Body of pancreas (tissue), 4 donors: ENCODE measurements around the gene ICE2. TPM values are rescaled to one million over a fixed set of nuclear protein-coding genes. Genes with fewer than 3 reads are reported as not detected.

Source experiments
- ATAC-seq: fragments of 150-250 bp; one replicate; pipeline ENCODE4 v1.9.1; 2016
- DNase-seq, 4 donors: peaks; one replicate each; pipeline ENCODE4 v3.0.0-alpha.2; 2019
- H3K27ac ChIP-seq, 4 donors: fragments of 200-600 bp; sonication (generic); 1 replicate in 3 of 4; 2 replicates in 1 of 4; pipeline versions ENCODE4 v1.5.1 to v1.6.1; 2016 to 2019; ENCODE audit warnings: mild to moderate bottlenecking in 1 of 4, mixed read lengths in 1 of 4, moderate library complexity in 1 of 4
- H3K27me3 ChIP-seq, 2 donors: fragments of 200-600 bp; sonication (generic); one replicate each; pipeline ENCODE4 v1.6.0; 2016; ENCODE audit warnings: mild to moderate bottlenecking in 1 of 2
- H3K36me3 ChIP-seq, 2 donors: fragments of 200-600 bp; sonication (generic); replicated peaks in 1 of 2; 2 replicates each; pipeline ENCODE4 v1.5.1; 2016; ENCODE audit warnings: low read depth in 2 of 2; ENCODE audit not compliant: insufficient read depth in 1 of 2
- H3K4me1 ChIP-seq: fragments of 200-600 bp; sonication (generic); one replicate; pipeline ENCODE4 v1.6.0; 2016
- H3K4me3 ChIP-seq, 2 donors: fragments of 200-600 bp; sonication (generic); 1 replicate in 1 of 2; 2 replicates in 1 of 2; pipeline ENCODE4 v1.5.1; 2016 to 2019
- H3K9me3 ChIP-seq, 3 donors: fragments of 200-600 bp; sonication (generic); 1 replicate in 2 of 3; 2 replicates in 1 of 3; pipeline ENCODE4 v1.5.1; 2016
- CTCF ChIP-seq, 7 experiments: fragments of 450-650 bp in 4 of 7; fragments of 200-600 bp in 3 of 7; sonication (generic) in 3 of 7; IDR thresholded peaks; one replicate each; pipeline ENCODE4 v1.5.1; 2016 to 2019; ENCODE audit warnings: antibody characterized with exemption in 7 of 7
- POLR2A ChIP-seq, 3 donors: fragments of 450-650 bp; IDR thresholded peaks; one replicate each; pipeline ENCODE4 v1.6.1; 2016; ENCODE audit warnings: antibody characterized with exemption in 3 of 3, mild to moderate bottlenecking in 2 of 3
- WGBS, 2 donors: methylation state at CpG; one replicate each; pipeline ENCODE4 v1.1.5; 2017; 5-methylcytosine and 5-hydroxymethylcytosine counted together
- intact Hi-C: fragments of 100-400 bp; cut with DNase I; formaldehyde crosslinking; loops from one replicate; pipeline ENCODE4 v1.15.1; 2023
- total RNA-seq, 2 donors: library from RNA; depleted of rRNA; stranded (reverse); fragments of >200 nt; gene quantifications; one replicate each; pipeline ENCODE4 v1.1.0, GENCODE V29; 2016

The ICE2 gene
- total RNA-seq, 2 donors from 2014 or later = 20.1 to 24.4 TPM

DNA sequence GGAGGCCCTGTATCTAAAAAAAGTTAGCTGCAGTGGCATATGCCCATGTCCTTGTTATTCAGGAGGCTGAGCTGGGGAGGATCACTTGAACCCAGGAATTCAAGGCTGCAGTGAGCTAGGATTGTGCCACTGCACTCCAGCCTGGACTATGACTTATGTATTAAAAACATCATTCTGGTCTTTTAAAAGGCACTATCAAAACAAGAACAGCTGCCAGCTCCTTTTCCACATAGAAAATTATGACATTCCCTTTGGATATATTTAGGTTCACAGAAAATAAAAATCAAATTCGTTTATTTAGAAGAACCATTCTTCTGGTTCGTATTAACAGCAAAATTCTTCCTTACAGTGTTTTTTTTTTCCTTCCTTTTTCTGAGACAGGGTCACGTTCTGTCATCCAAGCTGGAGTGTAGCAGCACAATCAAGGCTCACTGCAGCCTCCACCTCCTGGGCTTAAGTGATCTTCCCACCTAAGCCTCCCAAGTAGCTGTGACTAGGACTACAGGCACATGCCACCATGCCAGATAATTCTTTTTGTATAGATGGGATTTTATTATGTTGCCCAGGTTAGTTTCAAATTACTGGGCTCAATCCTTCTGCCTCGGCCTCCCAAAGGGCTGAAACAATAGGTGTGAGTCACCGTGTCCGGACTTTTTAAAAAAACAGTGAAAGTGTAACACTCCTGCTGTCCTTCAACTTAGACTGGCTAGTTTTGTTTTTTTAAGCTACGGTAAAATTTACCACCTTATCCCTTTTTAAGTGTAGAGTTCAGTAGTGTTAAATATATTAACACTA lies 13.9 kb downstream of the ICE2 start:
- no peak for DNase-seq
- H3K27ac ChIP-seq = no peak overlapping the region
- intact Hi-C loops = no loop called here
- H3K27me3 ChIP-seq = no peaks in the 10 kb centered on the region
- peaks cover 5% of the 10 kb centered on the region for H3K4me1 ChIP-seq
- H3K36me3 ChIP-seq = peaks cover 0 to 8% of the 10 kb centered on the region in 2 donors
- WGBS, 2 donors = 86 to 88% methylated on average over 7 of the region's 7 CpGs
- no peak for ATAC-seq
- H3K9me3 ChIP-seq = no peaks in the 10 kb centered on the region
- no peak overlapping the region for H3K4me3 ChIP-seq
- TF ChIP-seq POLR2A (IDR thresholded peaks at IDR 0.05) = no peak
- TF ChIP-seq CTCF (IDR thresholded peaks at IDR 0.05) = no peak

DNA sequence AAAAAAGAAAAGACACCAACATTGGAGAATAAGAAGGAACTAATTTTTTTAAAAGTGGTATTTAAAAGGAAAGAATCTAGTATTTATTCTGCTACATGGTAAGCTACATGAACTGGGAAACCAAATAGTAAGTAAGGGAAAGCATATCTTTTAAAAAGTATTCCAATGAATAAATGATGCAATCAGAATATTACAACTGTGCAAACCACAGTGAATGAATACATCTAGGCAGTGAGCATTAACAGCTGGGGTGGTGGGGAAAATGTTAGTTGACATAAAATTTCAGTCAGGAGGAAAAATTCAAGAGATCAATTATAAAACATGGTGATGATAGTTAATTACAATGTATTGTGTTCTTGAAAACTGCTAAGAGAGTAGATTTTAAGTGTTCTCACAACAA lies 16.9 kb downstream of the ICE2 start:
- intact Hi-C loops = no loop called here
- TF ChIP-seq POLR2A (IDR thresholded peaks at IDR 0.05) (no peak), CTCF (IDR thresholded peaks at IDR 0.05) (no peak)
- ATAC-seq (no peak), DNase-seq (no peak)
- Histone ChIP-seq H3K4me1 (no peaks in the 10 kb centered on the region), H3K27me3 (no peaks in the 10 kb centered on the region), H3K36me3 (peaks cover 0 to 2% of the 10 kb centered on the region in 2 donors), H3K9me3 (no peaks in the 10 kb centered on the region), H3K27ac (no peak overlapping the region), H3K4me3 (no peak overlapping the region)

- Histone ChIP-seq H3K27ac (no peak overlapping the region), H3K27me3 (no peaks in the 10 kb centered on the region), H3K4me1 (no peaks in the 10 kb centered on the region), H3K36me3 (peaks cover 0 to 2% of the 10 kb centered on the region in 2 donors), H3K4me3 (no peak overlapping the region), H3K9me3 (no peaks in the 10 kb centered on the region)
- WGBS, 2 donors = 97 to 98% methylated on average over 4 of the region's 4 CpGs
- ATAC-seq (no peak), DNase-seq (no peak)
- TF ChIP-seq CTCF (IDR thresholded peaks at IDR 0.05) (no peak), POLR2A (IDR thresholded peaks at IDR 0.05) (no peak)
- intact Hi-C loops = no loop called here
Measured at GRCh38 chr15:60460931-60461330, 18.0 kb downstream of the ICE2 start.

- DNase-seq (no peak), ATAC-seq (no peak)
- TF ChIP-seq POLR2A (IDR thresholded peaks at IDR 0.05) (no peak), CTCF (IDR thresholded peaks at IDR 0.05) (no peak)
- WGBS, 2 donors = 77 to 85% methylated on average over 6 of the region's 6 CpGs
- intact Hi-C loops = no loop called here
- Histone ChIP-seq H3K27me3 (no peaks in the 10 kb centered on the region), H3K4me3 (no peak overlapping the region), H3K4me1 (no peaks in the 10 kb centered on the region), H3K36me3 (peaks cover 0 to 2% of the 10 kb centered on the region in 2 donors), H3K27ac (no peak overlapping the region), H3K9me3 (no peaks in the 10 kb centered on the region)
Measured at GRCh38 chr15:60458721-60459120, 20.2 kb downstream of the ICE2 start.

DNA sequence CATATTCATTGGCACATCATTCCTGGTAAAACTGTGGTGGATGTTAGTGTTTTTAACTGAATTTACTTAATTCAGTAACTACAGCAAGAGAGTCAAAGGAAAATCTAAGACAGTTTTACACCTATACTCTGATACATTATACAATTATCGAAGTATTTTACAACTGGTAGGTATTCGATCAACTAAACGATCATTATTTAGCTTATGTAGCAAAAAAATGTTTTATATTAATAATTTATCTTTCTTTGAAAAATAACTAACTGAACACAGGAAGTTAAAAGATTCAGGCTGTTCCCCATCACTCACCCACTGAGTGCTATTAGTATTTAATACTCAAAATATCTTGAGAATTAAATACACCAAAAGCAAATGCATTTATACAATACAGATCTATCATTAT lies 21.0 kb downstream of the ICE2 start:
- H3K27me3 ChIP-seq = no peaks in the 10 kb centered on the region
- no peaks in the 10 kb centered on the region for H3K4me1 ChIP-seq
- TF ChIP-seq POLR2A (IDR thresholded peaks at IDR 0.05) = no peak
- no peak for TF ChIP-seq CTCF (IDR thresholded peaks at IDR 0.05)
- H3K27ac ChIP-seq = no peak overlapping the region
- no peak for ATAC-seq
- WGBS, 2 donors = 89 to 90% methylated on average over 3 of the region's 3 CpGs
- no peaks in the 10 kb centered on the region for H3K9me3 ChIP-seq
- no peak overlapping the region for H3K4me3 ChIP-seq
- intact Hi-C loops = no loop called here
- DNase-seq = no peak
- peaks cover 0 to under 1% of the 10 kb centered on the region in 2 donors for H3K36me3 ChIP-seq
